MM.1S (cell line): ENCODE results near the gene PLAAT3.

Experiments used
- DNase-seq: peaks from one replicate; pipeline ENCODE4 v3.0.0-alpha.2; 2015
- H2AFZ ChIP-seq: fragments of 300-600 bp; sonication (generic); 2 replicates; pipeline ENCODE4 v1.6.0; 2016; ENCODE audit warnings: antibody characterized with exemption, low read length
- H3F3A ChIP-seq: fragments of 300-600 bp; sonication (generic); 2 replicates; pipeline ENCODE4 v1.6.1; 2016; ENCODE audit warnings: mild to moderate bottlenecking, antibody characterized with exemption, low read length, moderate library complexity, mixed read lengths; ENCODE audit not compliant: insufficient read depth
- H3K27ac ChIP-seq: fragments of 300-600 bp; sonication (generic); 2 replicates; pipeline ENCODE4 v1.5.1; 2016; ENCODE audit warnings: mild to moderate bottlenecking, low read length
- H3K27me3 ChIP-seq: fragments of 300-600 bp; sonication (generic); replicated peaks from 2 replicates; pipeline ENCODE4 v1.6.0; 2016; ENCODE audit warnings: low read length; ENCODE audit not compliant: insufficient read depth
- H3K36me3 ChIP-seq: fragments of 300-600 bp; sonication (generic); replicated peaks from 2 replicates; pipeline ENCODE4 v1.6.1; 2016; ENCODE audit warnings: mild to moderate bottlenecking, low read length, mixed read lengths; ENCODE audit not compliant: insufficient read depth
- H3K4me1 ChIP-seq: fragments of 300-600 bp; sonication (generic); 2 replicates; pipeline ENCODE4 v1.6.1; 2016; ENCODE audit warnings: low read length, mixed read lengths
- H3K4me2 ChIP-seq: fragments of 300-600 bp; sonication (generic); 2 replicates; pipeline ENCODE4 v1.6.0; 2016; ENCODE audit warnings: low read depth, low read length
- H3K4me3 ChIP-seq: fragments of 300-600 bp; sonication (generic); 2 replicates; pipeline ENCODE4 v1.5.1; 2016; ENCODE audit warnings: low read length, mixed read lengths
- H3K79me2 ChIP-seq: fragments of 300-600 bp; sonication (generic); 2 replicates; pipeline ENCODE4 v1.6.1; 2016; ENCODE audit warnings: mixed run types, low read length, mixed read lengths
- H3K9ac ChIP-seq: fragments of 300-600 bp; sonication (generic); 2 replicates; pipeline ENCODE4 v1.6.1; 2016; ENCODE audit warnings: low read length, mixed read lengths
- H3K9me2 ChIP-seq: fragments of 300-600 bp; sonication (generic); replicated peaks from 2 replicates; pipeline ENCODE4 v1.6.1; 2016; ENCODE audit warnings: mild to moderate bottlenecking, low read length, mixed read lengths; ENCODE audit not compliant: insufficient read depth
- H3K9me3 ChIP-seq: fragments of 300-600 bp; sonication (generic); replicated peaks from 2 replicates; pipeline ENCODE4 v1.6.1; 2016; ENCODE audit warnings: mild to moderate bottlenecking, low read length, mixed read lengths; ENCODE audit not compliant: insufficient read depth
- H4K20me1 ChIP-seq: fragments of 300-600 bp; sonication (generic); 2 replicates; pipeline ENCODE4 v1.6.1; 2016; ENCODE audit warnings: mild to moderate bottlenecking, low read length, moderate library complexity, mixed read lengths; ENCODE audit not compliant: insufficient read depth
- EZH2 ChIP-seq: fragments of 300-600 bp; sonication (generic); optimal IDR thresholded peaks from 2 replicates; pipeline ENCODE3; 2017; ENCODE audit warnings: low read depth, mild to moderate bottlenecking, antibody characterized with exemption, low read length, mixed read lengths
- EZH2phosphoT487 ChIP-seq: fragments of 300-600 bp; sonication (generic); IDR thresholded peaks from 2 replicates; pipeline ENCODE4 v1.6.1; 2018; ENCODE audit warnings: antibody characterized with exemption, low read length
- TF ChIP-seq, protein P1 (sequence below): fragments of 300-600 bp; sonication (generic); IDR thresholded peaks from 2 replicates; pipeline ENCODE4 v1.5.1; 2016; ENCODE audit warnings: antibody characterized with exemption, low read length, mixed read lengths

The PLAAT3 gene

DNA sequence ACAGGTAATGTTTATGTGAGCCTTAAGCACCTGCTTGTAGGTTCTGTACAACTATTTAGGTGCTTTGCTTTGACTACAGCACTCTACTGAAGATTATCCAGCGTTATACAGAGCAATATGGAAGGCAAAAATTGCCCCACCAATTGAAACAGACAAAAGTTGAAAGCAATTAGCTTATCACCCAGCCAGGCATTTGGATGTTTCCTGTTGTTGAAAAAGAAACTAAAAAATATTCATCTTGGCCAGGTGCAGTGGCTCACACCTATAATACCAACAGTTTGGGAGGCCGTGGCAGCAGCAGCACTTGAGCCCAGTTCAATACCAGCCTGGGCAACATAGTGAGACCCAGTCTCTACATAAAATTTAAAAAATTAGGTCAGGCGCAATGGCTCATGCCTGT, 38.4 kb upstream of the PLAAT3 start:
- Histone ChIP-seq H3K9me3 (no peaks in the 10 kb centered on the region), H2AFZ (no peak overlapping the region), H3K4me1 (no peaks in the 10 kb centered on the region), H3K79me2 (peaks cover 5% of the 10 kb centered on the region), H3K27ac (no peak overlapping the region), H3F3A (no peaks in the 10 kb centered on the region), H4K20me1 (no peaks in the 10 kb centered on the region), H3K9ac (no peak overlapping the region), H3K9me2 (no peaks in the 10 kb centered on the region), H3K27me3 (no peaks in the 10 kb centered on the region), H3K4me3 (no peak overlapping the region), H3K36me3 (peaks cover 6% of the 10 kb centered on the region), H3K4me2 (no peak overlapping the region)
- no peak for TF ChIP-seq EZH2
- no peak for TF ChIP-seq EZH2phosphoT487
- TF ChIP-seq, protein P1, sequence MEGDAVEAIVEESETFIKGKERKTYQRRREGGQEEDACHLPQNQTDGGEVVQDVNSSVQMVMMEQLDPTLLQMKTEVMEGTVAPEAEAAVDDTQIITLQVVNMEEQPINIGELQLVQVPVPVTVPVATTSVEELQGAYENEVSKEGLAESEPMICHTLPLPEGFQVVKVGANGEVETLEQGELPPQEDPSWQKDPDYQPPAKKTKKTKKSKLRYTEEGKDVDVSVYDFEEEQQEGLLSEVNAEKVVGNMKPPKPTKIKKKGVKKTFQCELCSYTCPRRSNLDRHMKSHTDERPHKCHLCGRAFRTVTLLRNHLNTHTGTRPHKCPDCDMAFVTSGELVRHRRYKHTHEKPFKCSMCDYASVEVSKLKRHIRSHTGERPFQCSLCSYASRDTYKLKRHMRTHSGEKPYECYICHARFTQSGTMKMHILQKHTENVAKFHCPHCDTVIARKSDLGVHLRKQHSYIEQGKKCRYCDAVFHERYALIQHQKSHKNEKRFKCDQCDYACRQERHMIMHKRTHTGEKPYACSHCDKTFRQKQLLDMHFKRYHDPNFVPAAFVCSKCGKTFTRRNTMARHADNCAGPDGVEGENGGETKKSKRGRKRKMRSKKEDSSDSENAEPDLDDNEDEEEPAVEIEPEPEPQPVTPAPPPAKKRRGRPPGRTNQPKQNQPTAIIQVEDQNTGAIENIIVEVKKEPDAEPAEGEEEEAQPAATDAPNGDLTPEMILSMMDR = no peak
- peak; percentile 24 for DNase-seq

DNA sequence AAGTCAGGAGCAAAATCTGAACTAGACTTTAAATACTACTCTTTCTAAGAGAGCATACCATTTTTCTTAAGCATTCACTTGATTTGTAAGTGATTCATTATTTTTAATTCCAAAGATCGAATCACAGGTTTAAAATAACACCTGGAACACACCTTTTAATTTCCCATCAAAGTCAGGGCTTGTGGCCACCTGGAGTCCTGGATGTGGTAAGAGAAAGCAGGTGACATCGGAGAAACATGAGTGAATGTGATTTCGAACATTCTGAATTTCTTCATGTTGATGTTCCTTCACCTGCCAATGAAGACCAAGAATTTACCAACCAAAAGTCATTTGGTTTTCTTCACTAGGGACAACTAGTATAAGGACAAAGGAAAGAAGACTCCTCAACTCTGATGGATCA, 29.0 kb upstream of the PLAAT3 start:
- TF ChIP-seq EZH2 = no peak
- no peak for TF ChIP-seq EZH2phosphoT487
- TF ChIP-seq, protein P1 = no peak
- Histone ChIP-seq H3K9me2 (no peaks in the 10 kb centered on the region), H4K20me1 (no peaks in the 10 kb centered on the region), H3K4me1 (no peaks in the 10 kb centered on the region), H3K36me3 (no peaks in the 10 kb centered on the region), H3K4me3 (no peak overlapping the region), H3K27ac (no peak overlapping the region), H3F3A (no peaks in the 10 kb centered on the region), H3K4me2 (no peak overlapping the region), H3K9ac (no peak overlapping the region), H3K79me2 (no peaks in the 10 kb centered on the region), H3K9me3 (no peaks in the 10 kb centered on the region), H2AFZ (no peak overlapping the region), H3K27me3 (no peaks in the 10 kb centered on the region)
- DNase-seq = no peak

DNA sequence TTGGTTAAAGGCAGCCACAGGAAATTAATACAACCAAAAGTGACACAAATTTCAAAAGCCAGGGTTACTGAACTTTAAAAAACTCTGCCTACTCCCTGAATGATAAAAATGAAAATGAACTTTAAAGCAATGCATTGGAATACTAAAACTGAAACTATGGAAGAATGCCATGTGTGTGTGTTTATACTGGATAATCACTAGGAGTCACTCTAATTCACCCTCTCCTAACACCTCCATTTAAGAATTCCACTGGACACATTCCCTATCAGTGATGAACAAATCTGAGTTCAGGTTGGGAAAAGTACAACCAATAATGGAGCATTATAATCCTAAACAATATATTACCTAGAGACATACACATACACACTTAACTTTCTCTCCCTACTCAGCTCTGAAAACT, 27.5 kb upstream of the PLAAT3 start:
- DNase-seq = no peak
- Histone ChIP-seq H3K79me2 (no peaks in the 10 kb centered on the region), H3K27ac (no peak overlapping the region), H3K9me3 (no peaks in the 10 kb centered on the region), H3F3A (no peaks in the 10 kb centered on the region), H2AFZ (no peak overlapping the region), H3K4me3 (no peak overlapping the region), H3K4me2 (no peak overlapping the region), H3K36me3 (no peaks in the 10 kb centered on the region), H4K20me1 (no peaks in the 10 kb centered on the region; the same call in 1 of the 2 replicates), H3K9me2 (no peaks in the 10 kb centered on the region), H3K4me1 (no peaks in the 10 kb centered on the region), H3K27me3 (no peaks in the 10 kb centered on the region), H3K9ac (no peak overlapping the region; the same call in 1 of the 2 replicates)
- TF ChIP-seq EZH2 = no peak
- TF ChIP-seq, protein P1 = no peak
- no peak for TF ChIP-seq EZH2phosphoT487
